Measurements from ENCODE around the gene GABRB1.
A peak's percentile ranks its signal among the peaks of the same experiment; 100 is the strongest.

GABRB1 gene

DNA sequence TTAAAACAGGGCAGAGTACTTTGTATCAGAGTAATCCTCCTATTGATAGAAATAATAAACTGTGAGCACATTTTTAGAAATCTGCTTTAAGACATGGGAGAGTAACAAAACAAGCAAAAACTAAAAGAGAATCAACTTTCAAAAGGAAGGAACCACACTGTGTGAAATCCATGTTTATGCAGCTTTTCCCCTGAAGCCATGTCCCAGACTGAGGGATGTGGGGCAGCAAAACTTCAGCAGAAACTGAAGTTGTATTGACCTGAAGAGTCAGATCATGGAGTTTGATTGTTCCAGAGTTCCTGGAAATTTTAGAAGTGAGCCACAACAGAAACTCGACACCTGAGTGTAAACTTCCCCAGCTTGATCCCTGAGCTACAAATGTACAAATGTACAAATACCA lies 378.9 kb downstream of the GABRB1 start:
- DNase-seq: no peak

DNA sequence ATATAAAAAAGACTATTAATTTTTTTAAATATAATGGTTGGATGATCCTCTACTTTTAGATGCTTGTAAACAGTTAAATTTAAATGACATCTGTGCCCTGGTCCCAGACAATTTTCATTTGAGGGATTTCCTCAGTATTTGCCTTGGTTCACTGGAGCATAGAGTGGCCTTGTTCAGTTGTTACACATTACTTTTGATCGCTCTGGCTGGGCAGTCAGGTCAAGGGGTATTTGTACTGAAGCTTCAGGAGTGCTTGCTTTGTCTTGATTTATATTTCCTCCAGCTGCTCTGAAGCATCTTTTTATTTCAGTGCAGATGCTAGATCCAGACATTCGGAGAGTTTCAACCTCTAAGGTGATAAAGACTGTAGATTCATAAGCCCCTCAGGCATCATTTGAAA lies 382.2 kb downstream of the GABRB1 start:
- no peak for DNase-seq

DNA sequence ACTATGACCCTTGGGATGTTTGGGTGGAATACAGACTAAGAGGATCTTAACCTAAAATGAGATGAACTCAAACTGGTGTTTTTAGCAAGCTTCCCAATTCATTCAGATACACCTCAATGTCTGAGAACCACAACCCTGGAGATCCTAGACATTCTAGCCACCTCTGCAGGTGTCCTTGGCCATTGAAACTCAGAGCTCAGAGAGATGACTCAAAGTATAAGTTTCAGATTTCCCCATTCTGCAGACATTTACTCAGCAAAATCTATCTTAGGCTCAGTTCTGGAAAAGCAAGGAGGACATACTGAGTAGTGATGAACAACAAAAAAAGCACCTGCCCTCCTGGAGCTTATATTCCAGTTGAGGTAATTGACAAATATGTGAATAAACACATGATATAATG lies 384.4 kb downstream of the GABRB1 start:
- DNase-seq: no peak

GRCh38 chr4:47418147-47418546 lies 386.8 kb downstream of the GABRB1 start:
- no peak for DNase-seq

DNA sequence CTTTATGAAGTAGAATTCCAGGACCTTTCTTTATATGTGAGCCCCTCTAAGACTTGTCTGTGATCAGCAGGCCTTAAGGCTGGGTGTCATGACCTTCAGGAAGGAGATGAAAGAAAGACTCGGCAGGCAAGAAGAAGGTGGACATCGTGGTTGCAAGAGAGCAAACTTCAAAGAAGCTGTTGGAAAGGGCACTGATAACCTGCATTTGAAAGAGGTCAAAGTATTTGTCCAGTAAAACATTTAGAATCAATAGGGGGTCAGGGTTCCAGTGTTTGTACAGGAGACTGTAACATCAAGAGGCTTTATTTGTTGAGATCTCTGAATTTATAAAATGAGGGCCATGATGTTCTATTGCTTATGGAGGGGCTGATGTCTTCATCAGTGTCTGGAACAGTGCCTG lies 387.9 kb downstream of the GABRB1 start:
- no peak for DNase-seq

DNA sequence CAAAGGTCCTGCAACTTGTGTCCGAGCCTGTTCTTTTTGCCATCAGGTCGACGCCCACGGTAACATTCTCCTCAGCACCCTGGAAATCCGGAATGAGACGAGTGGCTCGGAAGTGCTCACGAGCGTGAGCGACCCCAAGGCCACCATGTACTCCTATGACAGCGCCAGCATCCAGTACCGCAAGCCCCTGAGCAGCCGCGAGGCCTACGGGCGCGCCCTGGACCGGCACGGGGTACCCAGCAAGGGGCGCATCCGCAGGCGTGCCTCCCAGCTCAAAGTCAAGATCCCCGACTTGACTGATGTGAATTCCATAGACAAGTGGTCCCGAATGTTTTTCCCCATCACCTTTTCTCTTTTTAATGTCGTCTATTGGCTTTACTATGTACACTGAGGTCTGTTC lies 394.3 kb downstream of the GABRB1 start:
- no peak for DNase-seq

DNA sequence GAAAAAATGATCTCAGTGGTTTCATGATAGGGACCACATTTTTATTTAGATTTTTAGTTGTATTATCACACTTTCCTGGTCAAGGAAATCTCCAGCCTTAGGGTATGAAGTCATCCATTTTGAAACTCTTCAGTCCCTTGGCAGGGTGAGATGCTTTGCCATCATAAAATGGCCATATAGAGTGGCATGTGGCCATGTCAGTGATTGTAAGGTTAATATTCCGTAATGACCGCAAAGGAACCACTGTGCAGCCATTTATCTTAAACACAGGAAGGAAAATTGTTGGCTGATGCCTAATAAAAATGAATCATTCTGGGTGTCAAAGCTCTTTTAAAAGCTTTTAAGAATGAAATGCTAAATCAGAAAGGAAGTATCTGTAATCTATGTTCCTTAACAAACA lies 396.6 kb downstream of the GABRB1 start:
- DNase-seq: no peak

GRCh38 chr4:47432749-47433148 lies 401.4 kb downstream of the GABRB1 start:
- DNase-seq: no peak

- DNase-seq: no peak
These were observed 403.6 kb downstream of the GABRB1 start for GRCh38 chr4:47434931-47435330.

- DNase-seq: no peak
These were observed 411.6 kb downstream of the GABRB1 start for GRCh38 chr4:47442980-47443379.

- DNase-seq: no peak
These were observed 412.7 kb downstream of the GABRB1 start for GRCh38 chr4:47444031-47444430.

GRCh38 chr4:47451657-47452056 lies 420.3 kb downstream of the GABRB1 start:
- DNase-seq: no peak

DNA sequence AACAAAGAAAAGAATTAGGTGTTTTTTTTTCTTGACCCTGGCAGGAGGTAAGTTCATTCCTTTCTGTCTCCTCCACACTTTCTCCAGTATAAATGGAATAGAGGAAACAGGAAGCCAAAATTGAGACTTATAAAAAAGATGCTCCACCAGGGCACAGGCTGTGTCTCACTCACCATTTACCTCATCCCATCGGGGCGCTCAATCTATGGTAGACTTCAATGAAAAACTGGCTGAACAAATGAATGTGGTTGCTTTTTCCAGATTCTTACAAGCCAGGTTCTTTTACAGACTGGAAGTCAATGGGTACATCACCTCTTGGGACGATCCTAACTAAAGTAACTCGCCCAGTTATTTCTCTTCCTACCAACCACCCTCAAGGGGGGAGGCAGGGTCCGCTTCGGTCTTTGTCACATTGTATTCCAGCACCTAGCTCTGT lies 431.4 kb downstream of the GABRB1 start:
- DNase-seq: no peak

DNA sequence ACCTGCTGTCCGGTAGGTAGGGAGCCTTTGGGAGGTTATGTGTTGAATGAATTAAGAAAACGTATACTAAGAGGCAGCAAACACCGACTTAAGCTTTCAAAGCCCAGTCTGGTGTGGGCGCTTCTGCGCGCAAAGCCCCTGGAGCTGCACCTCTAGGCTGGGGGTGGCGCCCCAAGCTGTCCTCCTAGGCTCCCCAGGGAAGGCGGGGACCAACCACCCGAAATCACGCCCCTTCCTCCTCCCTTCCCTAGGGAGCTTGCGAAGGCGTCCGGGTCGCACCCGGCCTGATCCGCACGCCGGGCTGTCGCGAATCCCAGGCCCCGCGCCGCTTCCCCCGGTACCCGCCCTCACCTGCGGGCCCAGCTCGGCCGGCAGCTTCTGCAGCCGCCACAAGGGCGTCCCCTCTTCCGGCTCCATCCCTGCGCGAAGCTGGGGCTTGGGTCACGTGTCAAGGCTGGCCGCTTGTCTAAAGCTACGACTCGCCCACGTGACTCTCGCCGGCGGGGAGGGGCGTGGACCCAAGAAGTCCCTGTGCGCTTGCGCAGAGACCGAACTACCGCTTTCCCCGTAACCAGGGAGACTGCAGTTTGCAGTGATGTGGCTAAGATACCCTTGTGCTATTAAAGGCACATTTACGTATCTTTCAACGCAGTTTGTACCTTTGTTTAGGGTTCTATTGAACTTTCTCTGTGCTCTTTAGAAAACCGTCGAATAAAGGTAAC lies 432.0 kb downstream of the GABRB1 start, which contains the start of gene COMMD8:
COMMD8 (minus strand) TSS at position 468 of the 722 bp plus-strand sequence; CDS start at position 417, 51 bp downstream.
- peak; percentile 97 for DNase-seq

- DNase-seq: no peak
These were observed 433.6 kb downstream of the GABRB1 start for GRCh38 chr4:47465004-47465403.

GRCh38 chr4:47466056-47466785 lies 434.9 kb downstream of the GABRB1 start:
- DNase-seq: no peak

DNA sequence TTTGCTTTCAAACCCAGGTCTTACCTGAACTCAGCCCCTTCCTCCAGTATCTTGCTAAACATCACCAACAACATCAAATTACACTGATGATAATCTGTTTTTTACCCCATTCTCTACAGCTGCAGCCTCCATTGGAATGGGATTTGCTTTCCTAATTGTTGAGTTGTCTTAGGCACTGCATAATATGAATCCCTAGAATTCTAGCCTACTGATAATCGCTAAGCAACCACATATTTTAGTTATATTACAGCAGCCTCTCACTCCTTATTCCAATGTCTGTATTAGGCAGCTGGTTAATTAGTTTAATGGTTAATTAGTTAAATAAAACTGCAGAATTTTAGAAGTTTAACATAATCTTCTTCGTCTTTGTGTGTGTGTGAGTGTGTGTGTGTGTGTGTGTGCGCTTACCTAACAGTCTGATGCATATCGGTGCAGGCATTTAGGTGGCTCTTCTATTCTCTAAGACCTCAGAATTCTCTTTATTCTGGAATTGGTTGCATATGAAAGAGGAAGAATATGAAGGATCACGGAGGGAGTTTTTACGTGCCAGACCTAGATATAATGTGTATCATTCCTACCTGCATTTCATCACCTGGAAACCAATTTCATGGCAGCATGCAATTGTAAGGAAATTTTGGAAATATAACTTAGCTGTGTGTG lies 437.5 kb downstream of the GABRB1 start:
- DNase-seq: no peak

- DNase-seq: no peak
These were observed 438.6 kb downstream of the GABRB1 start for GRCh38 chr4:47469951-47470350.

DNA sequence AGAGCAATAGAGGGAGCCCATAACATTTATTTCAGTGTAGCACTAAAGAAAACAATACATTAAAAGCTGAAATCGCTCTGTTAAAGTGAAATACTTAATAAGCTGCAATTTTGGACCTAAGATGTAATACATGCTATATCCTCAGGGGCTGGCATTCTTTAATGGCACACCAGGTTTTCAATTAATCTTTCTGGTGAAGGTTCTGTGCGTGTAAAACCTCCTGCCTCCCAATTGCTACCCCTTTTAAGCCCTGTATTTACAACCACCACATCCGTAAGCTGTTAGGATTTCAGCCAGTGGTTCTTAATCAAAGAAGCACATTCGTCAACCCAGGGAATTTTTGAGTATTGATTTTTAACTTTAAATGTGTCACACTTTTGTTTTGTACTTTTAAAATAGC lies 439.7 kb downstream of the GABRB1 start:
- DNase-seq: no peak

- DNase-seq: no peak
These were observed 440.2 kb downstream of the GABRB1 start for GRCh38 chr4:47471591-47471990.

- DNase-seq: no peak
These were observed 441.9 kb downstream of the GABRB1 start for GRCh38 chr4:47473141-47473750.

DNA sequence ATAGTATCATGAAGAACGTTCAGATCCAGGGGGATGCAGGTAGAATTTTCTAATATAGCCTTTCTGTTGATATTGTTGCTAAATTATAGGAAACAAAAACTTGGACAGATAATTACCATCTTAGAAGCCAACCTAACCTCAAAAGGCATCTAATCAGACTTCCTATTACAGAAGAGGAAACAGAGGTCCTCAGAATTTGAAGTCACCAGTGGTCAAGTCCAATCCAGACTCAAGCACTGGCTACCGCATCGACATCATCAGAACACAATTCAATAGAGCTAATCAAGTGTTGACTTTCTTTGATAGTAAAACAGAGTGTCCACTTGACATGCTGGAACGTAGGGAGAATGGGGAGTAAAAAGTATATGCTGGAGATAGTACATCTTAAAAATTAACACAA lies 443.4 kb downstream of the GABRB1 start:
- no peak for DNase-seq

- DNase-seq: no peak
These were observed 444.0 kb downstream of the GABRB1 start for GRCh38 chr4:47475411-47475810.
